Upper lobe of left lung (tissue), 6 donors: ENCODE results near the gene CYGB. TPM values are rescaled to one million over a fixed set of nuclear protein-coding genes. Genes with fewer than 3 reads are reported as not detected.

ENCODE experiments used
- ATAC-seq, 2 donors: fragments of 200-7000 bp; cut with Tn5 transposase; one replicate each; pipeline ENCODE4 v1.9.1; 2022; ENCODE audit warnings: mild to moderate bottlenecking in 2 of 2, moderate library complexity in 2 of 2; ENCODE audit not compliant: low FRiP score in 2 of 2
- DNase-seq, 2 donors: peaks; one replicate each; pipeline ENCODE4 v3.0.0-alpha.2; 2019 to 2020
- H3K27ac ChIP-seq, 4 donors: fragments of 200-600 bp; sonication (generic); one replicate each; pipeline ENCODE4 v1.5.1; 2016 to 2019
- H3K27me3 ChIP-seq, 4 donors: fragments of 200-600 bp; sonication (generic); one replicate each; pipeline ENCODE4 v1.5.1; 2017 to 2019
- H3K36me3 ChIP-seq, 4 donors: fragments of 200-600 bp; sonication (generic); one replicate each; pipeline ENCODE4 v1.5.1; 2016 to 2019
- H3K4me1 ChIP-seq, 4 donors: fragments of 200-600 bp; sonication (generic); one replicate each; pipeline ENCODE4 v1.5.1; 2018 to 2019
- H3K4me3 ChIP-seq, 4 donors: fragments of 200-600 bp; sonication (generic); one replicate each; pipeline ENCODE4 v1.5.1; 2017 to 2019; ENCODE audit warnings: mild to moderate bottlenecking in 2 of 4, moderate library complexity in 1 of 4
- H3K9me3 ChIP-seq, 4 donors: fragments of 200-600 bp; sonication (generic); one replicate each; pipeline ENCODE4 v1.5.1; 2018 to 2019
- EP300 ChIP-seq, 4 donors: sonication (generic); formaldehyde crosslinking; IDR thresholded peaks; one replicate each; pipeline ENCODE4 v1.5.1; 2017; ENCODE audit warnings: antibody characterized with exemption in 4 of 4, control low read depth in 2 of 4
- POLR2A ChIP-seq, 4 donors: fragments of 450-650 bp; IDR thresholded peaks; one replicate each; pipeline ENCODE4 v1.5.1; 2016 to 2017; ENCODE audit warnings: antibody characterized with exemption in 4 of 4, mild to moderate bottlenecking in 2 of 4
- POLR2AphosphoS5 ChIP-seq, 2 donors: sonication (generic); formaldehyde crosslinking; IDR thresholded peaks; one replicate each; pipeline ENCODE4 v1.5.1; 2017; ENCODE audit warnings: antibody characterized with exemption in 2 of 2
- WGBS, 2 donors: methylation state at CpG; one replicate each; pipeline ENCODE4 v1.1.5; 2017 to 2018; 5-methylcytosine and 5-hydroxymethylcytosine counted together
- total RNA-seq, 6 donors: library from RNA; depleted of rRNA in 4 of 6; stranded (reverse); fragments of >200 nt in 4 of 6; gene quantifications; one replicate each; pipeline versions ENCODE4 v1.1.0 to v1.2.1, GENCODE V29; 2016 to 2021
- TF ChIP-seq, protein P1 (sequence below), 6 experiments: fragments of 450-650 bp in 4 of 6; fragments of 200-600 bp in 2 of 6; sonication (generic) in 2 of 6; IDR thresholded peaks; one replicate each; pipeline ENCODE4 v1.5.1; 2016 to 2019; ENCODE audit warnings: antibody characterized with exemption in 6 of 6
- donor health status: DM: no; HTN: no; CAD: no; lungs with moderate emphysema.
- donor health status: DM: no; HTN: yes; CAD: no; lungs with severe emphysema.

CYGB gene
- total RNA-seq, 6 donors from 2014 or later, result 6.4 to 33.9 (median 16.6) TPM

- Histone ChIP-seq H3K9me3 (no peaks in the 10 kb centered on the region), H3K4me3 (peak overlapping the region; percentile 57 to 70 (median 62)), H3K4me1 (peaks cover 12 to 31% (median 18%) of the 10 kb centered on the region in 4 donors), H3K27ac (peak overlapping the region; percentile 81 to 89 (median 82)), H3K36me3 (no peaks in the 10 kb centered on the region), H3K27me3 (peaks cover 0 to 3% (median 0%) of the 10 kb centered on the region in 4 donors)
- TF ChIP-seq POLR2A (IDR thresholded peaks at IDR 0.05), result no peak
- TF ChIP-seq, protein P1, sequence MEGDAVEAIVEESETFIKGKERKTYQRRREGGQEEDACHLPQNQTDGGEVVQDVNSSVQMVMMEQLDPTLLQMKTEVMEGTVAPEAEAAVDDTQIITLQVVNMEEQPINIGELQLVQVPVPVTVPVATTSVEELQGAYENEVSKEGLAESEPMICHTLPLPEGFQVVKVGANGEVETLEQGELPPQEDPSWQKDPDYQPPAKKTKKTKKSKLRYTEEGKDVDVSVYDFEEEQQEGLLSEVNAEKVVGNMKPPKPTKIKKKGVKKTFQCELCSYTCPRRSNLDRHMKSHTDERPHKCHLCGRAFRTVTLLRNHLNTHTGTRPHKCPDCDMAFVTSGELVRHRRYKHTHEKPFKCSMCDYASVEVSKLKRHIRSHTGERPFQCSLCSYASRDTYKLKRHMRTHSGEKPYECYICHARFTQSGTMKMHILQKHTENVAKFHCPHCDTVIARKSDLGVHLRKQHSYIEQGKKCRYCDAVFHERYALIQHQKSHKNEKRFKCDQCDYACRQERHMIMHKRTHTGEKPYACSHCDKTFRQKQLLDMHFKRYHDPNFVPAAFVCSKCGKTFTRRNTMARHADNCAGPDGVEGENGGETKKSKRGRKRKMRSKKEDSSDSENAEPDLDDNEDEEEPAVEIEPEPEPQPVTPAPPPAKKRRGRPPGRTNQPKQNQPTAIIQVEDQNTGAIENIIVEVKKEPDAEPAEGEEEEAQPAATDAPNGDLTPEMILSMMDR (IDR thresholded peaks at IDR 0.05), result no peak
- peak in 1 of 2 donors; percentile 2 for ATAC-seq
- WGBS, 2 donors, result 23 to 26% methylated on average over 17 of the region's 17 CpGs
- peak in 1 of 2 donors; percentile 45 for DNase-seq
These were observed 47.0 kb upstream of the CYGB start for GRCh38 chr17:76584427-76585032.

GRCh38 chr17:76582660-76583059, 45.2 kb upstream of the CYGB start:
- ATAC-seq (no peak), DNase-seq (no peak)
- Histone ChIP-seq H3K36me3 (no peaks in the 10 kb centered on the region), H3K4me1 (peaks cover 12 to 31% (median 18%) of the 10 kb centered on the region in 4 donors), H3K4me3 (no peak overlapping the region), H3K9me3 (no peaks in the 10 kb centered on the region), H3K27me3 (peaks cover 0 to 3% (median 0%) of the 10 kb centered on the region in 4 donors), H3K27ac (no peak overlapping the region)
- WGBS, 2 donors, result 53 to 65% methylated on average over 3 of the region's 3 CpGs
- no peak for TF ChIP-seq EP300 (IDR thresholded peaks at IDR 0.05)
- no peak for TF ChIP-seq POLR2A (IDR thresholded peaks at IDR 0.05)
- TF ChIP-seq, protein P1 (IDR thresholded peaks at IDR 0.05), result no peak
- no peak for TF ChIP-seq POLR2AphosphoS5 (IDR thresholded peaks at IDR 0.05)

- H3K4me1 ChIP-seq, result peaks cover 7 to 25% (median 12%) of the 10 kb centered on the region in 4 donors
- no peak for ATAC-seq
- H3K4me3 ChIP-seq, result no peak overlapping the region
- TF ChIP-seq, protein P1 (IDR thresholded peaks at IDR 0.05), result no peak
- TF ChIP-seq POLR2A (IDR thresholded peaks at IDR 0.05) (no peak), EP300 (IDR thresholded peaks at IDR 0.05) (no peak), POLR2AphosphoS5 (IDR thresholded peaks at IDR 0.05) (no peak)
- DNase-seq, result no peak
- 85 to 94% methylated on average over 5 of the region's 5 CpGs for WGBS, 2 donors
- peaks cover 0 to 3% (median 0%) of the 10 kb centered on the region in 4 donors for H3K27me3 ChIP-seq
- no peak overlapping the region for H3K27ac ChIP-seq
- no peaks in the 10 kb centered on the region for H3K36me3 ChIP-seq
- no peaks in the 10 kb centered on the region for H3K9me3 ChIP-seq
These were observed 44.0 kb upstream of the CYGB start for GRCh38 chr17:76581515-76581914.

DNA sequence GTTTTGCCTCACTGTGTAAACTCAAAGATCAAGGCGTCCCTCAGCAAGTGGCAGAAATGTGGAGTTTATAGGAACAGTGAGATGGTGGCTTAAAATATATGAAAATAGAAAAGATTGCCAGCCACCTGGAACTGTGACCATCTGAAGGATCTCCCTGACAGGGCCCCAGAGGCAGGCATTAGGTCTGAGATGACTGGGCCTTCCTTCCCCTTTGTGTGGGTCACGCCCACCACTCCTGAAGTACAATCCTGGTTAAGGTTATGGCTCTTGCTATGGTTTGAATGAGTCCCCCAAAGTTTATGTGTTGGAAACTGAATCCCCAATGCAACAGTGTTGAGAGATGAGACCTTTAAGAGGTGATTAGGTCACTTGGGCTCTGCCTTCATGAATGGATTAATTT, 41.8 kb upstream of the CYGB start:
- Histone ChIP-seq H3K27ac (peak overlapping the region in 1 of 4 donors; percentile 11), H3K4me3 (no peak overlapping the region), H3K9me3 (no peaks in the 10 kb centered on the region), H3K4me1 (peaks cover 0 to 3% (median 0%) of the 10 kb centered on the region in 4 donors), H3K36me3 (no peaks in the 10 kb centered on the region), H3K27me3 (no peaks in the 10 kb centered on the region)
- 85 to 88% methylated on average over 2 of the region's 2 CpGs for WGBS, 2 donors
- ATAC-seq, result no peak
- no peak for DNase-seq
- no peak for TF ChIP-seq POLR2A (IDR thresholded peaks at IDR 0.05)
- TF ChIP-seq, protein P1 (IDR thresholded peaks at IDR 0.05), result no peak

- no peaks in the 10 kb centered on the region for H3K9me3 ChIP-seq
- no peaks in the 10 kb centered on the region for H3K36me3 ChIP-seq
- DNase-seq, result peak in 1 of 2 donors; percentile 45
- peak in 1 of 2 donors; percentile 52 for ATAC-seq
- TF ChIP-seq POLR2AphosphoS5 (IDR thresholded peaks at IDR 0.05), result no peak
- no peak for TF ChIP-seq POLR2A (IDR thresholded peaks at IDR 0.05)
- TF ChIP-seq EP300 (IDR thresholded peaks at IDR 0.05), result no peak
- TF ChIP-seq, protein P1 (IDR thresholded peaks at IDR 0.05), result no peak
- H3K27me3 ChIP-seq, result no peaks in the 10 kb centered on the region
- peak overlapping the region in 1 of 4 donors; percentile 35 for H3K27ac ChIP-seq
- no peaks in the 10 kb centered on the region for H3K4me1 ChIP-seq
- 54 to 58% methylated on average over 5 of the region's 5 CpGs for WGBS, 2 donors
- no peak overlapping the region for H3K4me3 ChIP-seq
These were observed 40.9 kb upstream of the CYGB start for GRCh38 chr17:76578376-76578775.
